Fibroblast of villous mesenchyme (primary cell): ENCODE data around the gene DNAI4. TPM values are rescaled to one million over a fixed set of nuclear protein-coding genes. Genes with fewer than 3 reads are reported as not detected.

Experiments
- DNase-seq: peaks from one replicate; pipeline ENCODE4 v3.0.0-alpha.2; 2010; ENCODE audit warnings: low read depth
- H3K4me3 ChIP-seq: 2 replicates; pipeline ENCODE4 v1.5.1; 2011; ENCODE audit warnings: low read depth, mild to moderate bottlenecking, low read length
- total RNA-seq: library from RNA; depleted of rRNA; stranded (reverse); fragments of >200 nt; gene quantifications from 2 replicates; pipeline ENCODE4 v1.2.3, GENCODE V29; 2012
- TF ChIP-seq, protein P1 (sequence below): IDR thresholded peaks from 2 replicates; pipeline ENCODE4 v1.5.1; 2012; ENCODE audit warnings: low read depth, mild to moderate bottlenecking, low read length; ENCODE audit not compliant: insufficient read depth

Gene DNAI4
- total RNA-seq, 1 donor, result 9.9 TPM

DNA sequence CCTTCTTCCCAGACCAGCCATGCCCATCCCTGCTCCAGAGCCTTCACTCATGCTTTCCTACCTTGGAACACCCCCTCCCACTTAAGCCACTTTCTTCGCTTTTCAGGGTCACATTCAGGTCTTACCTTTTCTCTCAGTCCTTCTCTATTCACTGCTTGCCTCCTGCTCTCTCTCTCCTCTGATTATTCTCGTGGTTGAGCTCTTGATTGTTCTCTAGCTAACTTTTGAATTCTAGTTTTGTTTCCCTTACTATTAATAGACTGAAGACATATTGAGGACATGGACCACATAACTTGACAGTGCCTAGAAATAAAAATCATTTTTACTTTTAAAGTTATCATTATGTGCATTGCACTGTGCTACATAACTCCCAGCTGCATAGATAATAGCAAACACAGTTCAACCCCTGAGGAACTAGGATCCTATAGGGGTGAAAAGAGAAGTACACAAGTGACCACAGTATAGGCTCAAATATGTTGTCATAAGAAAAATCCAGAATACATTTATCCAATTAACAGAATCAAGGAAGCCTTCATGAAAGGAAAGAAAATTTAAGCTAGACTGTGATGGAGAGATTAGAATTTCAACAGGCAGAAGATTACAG is 145.1 kb downstream of the DNAI4 start:
- no peak for DNase-seq
- TF ChIP-seq, protein P1, sequence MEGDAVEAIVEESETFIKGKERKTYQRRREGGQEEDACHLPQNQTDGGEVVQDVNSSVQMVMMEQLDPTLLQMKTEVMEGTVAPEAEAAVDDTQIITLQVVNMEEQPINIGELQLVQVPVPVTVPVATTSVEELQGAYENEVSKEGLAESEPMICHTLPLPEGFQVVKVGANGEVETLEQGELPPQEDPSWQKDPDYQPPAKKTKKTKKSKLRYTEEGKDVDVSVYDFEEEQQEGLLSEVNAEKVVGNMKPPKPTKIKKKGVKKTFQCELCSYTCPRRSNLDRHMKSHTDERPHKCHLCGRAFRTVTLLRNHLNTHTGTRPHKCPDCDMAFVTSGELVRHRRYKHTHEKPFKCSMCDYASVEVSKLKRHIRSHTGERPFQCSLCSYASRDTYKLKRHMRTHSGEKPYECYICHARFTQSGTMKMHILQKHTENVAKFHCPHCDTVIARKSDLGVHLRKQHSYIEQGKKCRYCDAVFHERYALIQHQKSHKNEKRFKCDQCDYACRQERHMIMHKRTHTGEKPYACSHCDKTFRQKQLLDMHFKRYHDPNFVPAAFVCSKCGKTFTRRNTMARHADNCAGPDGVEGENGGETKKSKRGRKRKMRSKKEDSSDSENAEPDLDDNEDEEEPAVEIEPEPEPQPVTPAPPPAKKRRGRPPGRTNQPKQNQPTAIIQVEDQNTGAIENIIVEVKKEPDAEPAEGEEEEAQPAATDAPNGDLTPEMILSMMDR, result no peak
- no peak overlapping the region for H3K4me3 ChIP-seq

DNA sequence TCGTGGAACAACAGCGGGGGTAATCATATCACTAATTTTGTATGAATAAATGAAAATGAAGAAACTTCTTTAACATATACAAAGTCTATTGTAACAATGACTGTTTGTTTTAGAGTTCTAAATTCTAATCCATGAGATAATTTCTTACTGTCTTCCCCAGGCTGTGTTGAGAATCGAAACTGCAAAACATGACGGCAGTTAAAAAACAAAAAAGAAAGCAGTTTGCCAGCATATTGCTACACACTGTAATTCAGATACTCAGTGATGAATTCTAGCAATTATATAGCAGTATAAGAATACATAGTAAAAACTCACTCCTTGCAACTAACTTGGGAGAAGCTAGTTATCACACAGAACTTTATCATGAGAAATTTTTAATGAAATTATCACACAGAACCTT is 145.7 kb downstream of the DNAI4 start:
- no peak overlapping the region for H3K4me3 ChIP-seq
- TF ChIP-seq, protein P1, result no peak
- DNase-seq, result peak; percentile 12

DNA sequence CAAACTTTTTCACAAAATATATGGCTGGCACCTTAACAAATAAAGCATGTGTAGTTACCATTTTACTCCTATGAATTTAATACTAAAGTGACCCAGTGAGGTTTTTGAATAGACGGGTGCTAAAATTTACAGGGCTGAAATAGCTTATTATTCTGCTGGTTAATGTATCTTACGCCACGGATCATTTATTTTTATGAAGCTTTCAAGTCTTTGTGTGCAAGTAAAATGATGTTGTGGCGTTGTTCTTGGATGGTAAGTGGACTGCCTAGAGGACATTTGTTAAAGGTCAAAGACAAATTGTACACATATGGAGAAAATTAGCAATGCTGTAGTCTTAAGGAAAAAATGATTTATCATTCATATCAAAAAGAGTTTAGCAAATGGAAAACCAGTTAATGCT is 146.4 kb downstream of the DNAI4 start:
- DNase-seq, result peak; percentile 4

DNA sequence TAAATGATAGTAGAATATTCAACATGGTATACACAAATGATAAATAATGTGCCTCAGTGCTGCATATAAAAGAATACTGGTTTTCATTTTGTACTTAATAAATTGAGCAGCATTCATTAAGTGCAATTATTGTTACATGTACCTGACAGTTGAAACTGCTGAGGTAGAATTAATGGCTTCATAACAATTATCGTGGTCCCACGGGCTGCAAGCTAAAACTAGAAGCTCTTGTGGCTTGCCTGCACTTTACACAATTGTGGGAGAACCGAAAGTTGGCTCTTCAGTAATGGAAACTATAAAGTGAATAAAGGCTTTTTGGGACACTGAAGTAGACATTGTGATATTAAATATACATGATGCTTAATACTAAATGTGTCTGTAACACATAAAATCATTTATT is 146.8 kb downstream of the DNAI4 start:
- TF ChIP-seq, protein P1, result no peak
- DNase-seq, result no peak
- H3K4me3 ChIP-seq, result no peak overlapping the region

More for the DNA sequence above, 146.4 kb downstream of the DNAI4 start:
- H3K4me3 ChIP-seq, result no peak overlapping the region
- TF ChIP-seq, protein P1, result no peak

DNA sequence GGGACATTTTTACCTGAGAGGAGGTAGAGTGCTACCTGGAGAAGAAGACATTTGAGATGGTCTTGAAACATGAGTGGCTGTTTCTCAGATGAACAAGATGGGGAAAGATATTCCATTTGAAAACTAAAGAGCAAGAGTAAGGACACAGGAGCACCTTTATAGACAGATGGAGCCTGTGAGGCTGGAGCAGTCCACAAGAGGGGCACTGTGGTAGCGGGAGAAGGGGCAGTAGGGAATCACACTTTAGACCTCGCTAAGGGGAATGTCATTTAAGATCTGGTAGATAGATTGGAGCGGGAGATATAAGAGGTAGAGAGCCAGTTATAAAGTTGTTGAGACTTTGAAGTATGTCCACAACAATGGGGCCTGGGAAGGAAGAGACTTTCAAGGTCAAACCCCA is 149.0 kb downstream of the DNAI4 start:
- H3K4me3 ChIP-seq, result no peak overlapping the region
- TF ChIP-seq, protein P1, result no peak
- no peak for DNase-seq

DNA sequence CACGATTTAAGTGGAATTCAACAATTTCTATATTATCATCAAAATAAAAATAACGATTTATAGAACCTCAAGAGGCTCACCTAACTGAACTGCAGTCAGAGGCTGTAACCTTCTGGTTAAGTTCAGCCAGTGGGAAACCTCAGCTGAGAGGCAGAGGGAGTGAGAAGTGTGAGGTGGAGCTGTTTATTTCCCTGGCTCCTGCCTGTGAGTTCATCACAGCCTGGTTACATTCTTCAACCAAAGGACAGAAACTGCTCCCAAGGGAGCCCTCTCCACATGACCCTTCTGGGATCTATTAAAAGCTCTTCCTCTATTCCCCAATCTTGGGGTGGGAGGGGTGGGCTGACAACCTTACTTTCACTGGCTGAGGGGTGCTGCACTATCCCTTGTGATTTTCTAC is 150.2 kb downstream of the DNAI4 start:
- H3K4me3 ChIP-seq, result no peak overlapping the region
- TF ChIP-seq, protein P1, result no peak
- no peak for DNase-seq

DNA sequence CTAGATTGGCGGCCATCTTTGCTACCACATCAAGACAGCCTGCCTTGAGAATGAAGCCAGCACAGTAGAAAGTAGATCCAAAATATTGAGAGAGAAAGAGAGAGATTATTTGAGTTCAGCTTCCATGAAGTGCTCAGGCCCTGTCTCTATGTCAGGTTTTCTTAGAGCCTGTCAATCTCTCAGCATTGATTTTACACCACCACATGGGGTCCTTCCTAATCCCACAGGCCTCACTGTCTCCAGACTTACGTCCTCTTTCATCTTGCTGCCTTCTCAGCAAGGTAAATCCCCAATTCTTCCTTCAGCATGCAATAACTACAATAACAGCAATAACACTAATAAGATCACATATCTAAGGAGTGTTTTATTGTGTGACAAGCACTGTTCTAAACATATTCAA is 151.4 kb downstream of the DNAI4 start:
- TF ChIP-seq, protein P1, result no peak
- no peak for DNase-seq
- H3K4me3 ChIP-seq, result no peak overlapping the region
